GM13976 (cell line): ENCODE measurements around the gene GPS1.

Experiments
- DNase-seq: peaks from one replicate; pipeline ENCODE4 v3.0.0; 2012; ENCODE audit warnings: low spot score
- CTCF ChIP-seq: IDR thresholded peaks from 2 replicates; pipeline ENCODE4 v1.5.1; 2012; ENCODE audit warnings: borderline replicate concordance, mild to moderate bottlenecking; ENCODE audit not compliant: insufficient read depth; ENCODE audit errors: extremely low read depth, missing control alignments, control extremely low read depth
- in situ Hi-C: fragments of 300-500 bp; cut with MboI; formaldehyde crosslinking; loops from one replicate; pipeline ENCODE4 v1.12.0; 2022; ENCODE audit warnings: low sequenced_read_pairs, mixed read lengths, inconsistent platforms; ENCODE audit not compliant: unreplicated experiment

The GPS1 gene

DNA sequence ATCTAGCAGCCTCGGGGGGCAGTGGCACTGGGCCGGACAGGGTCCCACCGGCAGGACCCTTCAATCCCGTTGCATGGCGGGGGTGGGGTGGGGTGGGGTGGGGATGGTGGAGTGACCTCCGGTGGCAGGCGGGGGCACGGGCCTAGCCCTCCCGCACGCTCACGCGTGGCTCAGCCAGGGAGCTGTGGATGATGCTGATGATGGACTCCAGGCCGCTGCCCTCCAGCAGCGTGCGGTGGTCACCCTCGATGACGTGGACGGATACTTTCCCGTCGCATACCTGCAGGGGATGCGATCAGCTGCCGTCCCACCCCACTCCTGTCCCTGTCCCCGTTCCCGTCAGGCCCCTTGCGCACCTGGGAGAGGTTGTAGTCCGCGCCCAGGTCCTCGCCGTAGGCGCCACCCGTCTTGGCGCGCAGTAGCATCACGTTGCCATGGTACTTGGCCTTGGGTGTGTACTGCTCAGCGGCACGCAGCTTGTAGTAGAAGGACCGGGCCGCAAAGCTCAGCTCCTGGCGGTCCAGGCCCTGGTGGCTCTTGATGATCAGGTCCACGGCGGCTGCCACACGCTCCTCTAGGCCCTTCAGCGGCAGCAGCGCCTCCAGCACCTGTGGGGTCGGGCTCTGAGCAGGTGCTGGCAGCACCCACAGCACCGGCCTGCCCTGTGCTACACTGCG lies 27.4 kb downstream of the GPS1 start:
- TF ChIP-seq CTCF, result no peak
- in situ Hi-C loops, result no loop called here
- DNase-seq, result no peak

DNA sequence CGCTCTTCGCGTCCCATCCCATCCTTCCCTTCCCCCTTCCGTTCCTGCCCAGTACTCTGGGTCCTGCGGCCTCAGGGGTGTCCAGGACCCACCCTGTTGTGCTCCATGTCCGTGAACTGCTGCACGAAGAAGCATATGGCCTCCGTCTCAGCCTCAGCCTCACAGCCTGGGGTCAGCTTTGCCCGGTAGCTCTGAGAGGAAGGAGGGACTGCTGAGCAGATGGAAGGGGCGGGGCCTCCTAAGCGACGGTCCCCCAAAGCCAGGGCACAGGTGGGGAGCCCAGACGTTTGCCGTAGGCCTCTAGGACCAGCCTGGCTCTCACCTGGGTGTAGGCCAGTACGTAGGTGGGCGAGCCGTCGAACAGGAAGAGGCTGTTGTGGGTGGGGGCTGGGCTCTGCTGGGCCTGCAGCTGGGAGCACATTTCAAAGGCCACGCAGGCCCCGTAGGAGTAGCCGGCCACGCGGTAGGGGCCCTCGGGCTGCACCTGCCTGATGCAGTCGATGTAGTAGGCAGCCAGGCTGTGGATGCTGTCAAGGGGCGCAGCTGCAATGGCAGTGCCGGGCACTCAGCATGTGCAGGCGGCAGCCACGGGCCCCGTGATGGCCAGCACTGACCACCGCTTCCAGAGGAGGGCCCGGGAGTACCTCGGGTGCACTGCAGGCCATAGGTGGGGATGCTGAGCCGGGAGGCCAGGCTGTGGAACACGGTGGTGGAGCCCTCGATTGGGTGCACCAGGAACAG lies 28.5 kb downstream of the GPS1 start:
- no peak for DNase-seq
- TF ChIP-seq CTCF, result no peak
- in situ Hi-C loops, result no loop called here

GRCh38 chr17:82080789-82081464 lies 29.2 kb downstream of the GPS1 start:
- no peak for DNase-seq
- in situ Hi-C loops, result no loop called here
- TF ChIP-seq CTCF, result no peak

DNA sequence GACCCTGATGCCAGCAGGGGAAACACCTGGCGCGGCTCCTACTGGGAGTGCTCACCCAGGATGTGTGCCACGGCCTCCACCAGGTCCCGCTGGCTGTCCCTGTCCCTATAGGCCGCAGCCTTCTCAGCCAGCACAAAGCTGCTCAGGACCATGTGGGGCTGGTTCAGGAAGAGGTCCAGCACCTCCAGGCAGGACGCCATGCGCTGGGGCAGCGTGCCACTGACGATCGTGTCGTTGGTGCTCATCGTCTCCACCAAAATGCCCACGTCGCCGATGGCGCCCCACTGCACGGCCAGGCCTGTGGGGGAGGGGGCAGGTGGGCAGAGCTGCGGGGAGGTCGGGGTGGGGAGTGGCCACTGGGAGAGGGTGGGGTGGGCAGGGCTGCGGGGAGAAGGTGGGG lies 29.8 kb downstream of the GPS1 start:
- DNase-seq, result no peak
- TF ChIP-seq CTCF, result no peak
- in situ Hi-C loops, result no loop called here

GRCh38 chr17:82081966-82082365 lies 30.3 kb downstream of the GPS1 start:
- TF ChIP-seq CTCF, result no peak
- no peak for DNase-seq
- in situ Hi-C loops, result no loop called here

GRCh38 chr17:82082456-82082855 lies 30.8 kb downstream of the GPS1 start:
- in situ Hi-C loops, result no loop called here
- no peak for DNase-seq
- no peak for TF ChIP-seq CTCF
